ENCODE measurements around the gene CHST15.
A peak's percentile ranks its signal among the peaks of the same experiment; 100 is the strongest.

The CHST15 gene

DNA sequence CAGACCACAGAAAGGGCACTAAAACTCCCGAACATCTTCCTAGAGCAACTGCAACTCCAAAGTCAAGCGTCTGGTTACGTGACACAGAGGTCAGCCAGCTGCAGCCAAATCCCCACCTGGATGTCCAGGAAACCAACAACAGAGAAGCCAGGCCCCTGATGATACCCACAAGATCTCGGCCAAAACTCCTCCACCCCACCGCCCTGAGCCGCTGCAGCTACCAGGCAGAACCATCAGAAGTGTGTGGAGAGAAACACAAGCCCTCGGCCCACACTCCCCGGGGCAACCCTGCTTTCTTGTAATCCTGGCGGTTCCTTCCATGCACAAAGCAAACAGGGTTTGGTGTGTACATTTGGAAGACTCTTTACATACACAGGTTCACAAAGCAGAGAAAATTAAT, 8.7 kb downstream of the CHST15 start:
- peak overlapping the region; percentile 45 for H3K27ac ChIP-seq
- TF ChIP-seq ZFX (IDR thresholded peaks at IDR 0.05): no peak
- TF ChIP-seq, protein P1, sequence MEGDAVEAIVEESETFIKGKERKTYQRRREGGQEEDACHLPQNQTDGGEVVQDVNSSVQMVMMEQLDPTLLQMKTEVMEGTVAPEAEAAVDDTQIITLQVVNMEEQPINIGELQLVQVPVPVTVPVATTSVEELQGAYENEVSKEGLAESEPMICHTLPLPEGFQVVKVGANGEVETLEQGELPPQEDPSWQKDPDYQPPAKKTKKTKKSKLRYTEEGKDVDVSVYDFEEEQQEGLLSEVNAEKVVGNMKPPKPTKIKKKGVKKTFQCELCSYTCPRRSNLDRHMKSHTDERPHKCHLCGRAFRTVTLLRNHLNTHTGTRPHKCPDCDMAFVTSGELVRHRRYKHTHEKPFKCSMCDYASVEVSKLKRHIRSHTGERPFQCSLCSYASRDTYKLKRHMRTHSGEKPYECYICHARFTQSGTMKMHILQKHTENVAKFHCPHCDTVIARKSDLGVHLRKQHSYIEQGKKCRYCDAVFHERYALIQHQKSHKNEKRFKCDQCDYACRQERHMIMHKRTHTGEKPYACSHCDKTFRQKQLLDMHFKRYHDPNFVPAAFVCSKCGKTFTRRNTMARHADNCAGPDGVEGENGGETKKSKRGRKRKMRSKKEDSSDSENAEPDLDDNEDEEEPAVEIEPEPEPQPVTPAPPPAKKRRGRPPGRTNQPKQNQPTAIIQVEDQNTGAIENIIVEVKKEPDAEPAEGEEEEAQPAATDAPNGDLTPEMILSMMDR (conservative IDR thresholded peaks at IDR 0.05): no peak

DNA sequence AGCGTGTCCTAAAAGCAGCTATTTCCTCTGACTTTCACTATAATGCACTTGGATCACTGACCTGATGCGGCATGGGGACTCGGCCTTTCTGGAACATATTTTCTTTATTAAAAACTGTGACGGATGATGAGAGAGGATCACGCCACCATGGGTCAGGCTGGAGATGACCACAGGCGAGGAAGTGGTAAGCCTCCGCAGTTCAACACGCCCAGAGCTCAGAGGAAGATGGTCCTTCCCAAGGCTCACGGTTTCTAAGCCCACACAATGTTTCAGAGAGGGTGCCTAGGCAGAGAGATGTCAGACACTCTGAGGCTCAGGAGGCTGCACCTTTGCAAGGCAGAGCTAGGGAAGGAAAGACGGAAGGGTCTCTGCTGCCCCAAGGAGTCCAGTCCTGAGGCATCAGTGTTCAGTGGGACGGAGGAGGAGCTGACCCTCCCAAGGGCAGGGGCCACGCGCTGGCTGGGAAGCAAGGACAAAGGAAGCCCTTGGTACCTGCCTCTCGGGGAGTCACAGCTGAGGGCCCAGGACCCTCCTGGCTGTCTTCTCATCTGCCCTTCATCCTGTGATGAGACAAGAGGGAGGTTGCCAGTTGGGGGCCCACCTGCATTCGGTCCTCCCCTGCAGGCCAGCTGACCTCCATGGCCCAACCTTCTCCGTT, 9.5 kb downstream of the CHST15 start:
- peak overlapping the region; percentile 45; the same call in 1 of the 2 replicates for H3K27ac ChIP-seq
- TF ChIP-seq, protein P1 (conservative IDR thresholded peaks at IDR 0.05): no peak
- no peak for TF ChIP-seq ZFX (IDR thresholded peaks at IDR 0.05)

DNA sequence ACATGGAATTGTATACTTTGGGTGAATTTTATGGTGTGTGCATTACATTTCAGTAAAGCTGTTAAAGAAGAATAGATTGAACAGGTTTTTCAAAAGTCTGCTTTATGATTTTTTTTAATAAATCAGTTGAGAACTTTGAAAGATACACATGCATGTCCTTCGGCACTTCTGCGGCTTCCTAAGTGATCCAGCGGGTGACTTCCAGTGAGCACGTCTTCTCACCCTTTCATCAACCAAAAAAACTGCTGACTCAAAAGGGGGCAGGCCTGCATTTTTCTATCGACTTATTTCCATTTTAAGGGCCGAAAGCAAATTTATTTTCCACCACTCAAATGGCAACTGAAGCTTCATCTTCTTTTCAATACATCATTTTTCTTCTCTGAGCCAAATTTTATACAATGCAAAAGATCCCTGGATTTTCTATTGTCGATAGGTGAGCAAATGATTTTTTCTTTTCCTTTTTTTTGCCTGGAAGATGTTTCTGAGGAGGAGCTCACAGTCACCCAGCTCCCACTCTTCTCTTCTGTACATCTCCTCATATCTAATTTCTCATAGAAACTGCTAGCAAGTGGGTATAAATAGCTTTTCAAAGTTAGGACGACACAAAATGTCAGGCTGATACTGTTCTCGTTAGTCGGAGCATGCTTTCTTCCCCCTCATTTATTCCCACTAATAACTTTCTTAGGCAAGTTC, 10.2 kb downstream of the CHST15 start:
- H3K27ac ChIP-seq: no peak overlapping the region
- TF ChIP-seq ZFX (IDR thresholded peaks at IDR 0.05): no peak
- TF ChIP-seq, protein P1 (conservative IDR thresholded peaks at IDR 0.05): no peak

DNA sequence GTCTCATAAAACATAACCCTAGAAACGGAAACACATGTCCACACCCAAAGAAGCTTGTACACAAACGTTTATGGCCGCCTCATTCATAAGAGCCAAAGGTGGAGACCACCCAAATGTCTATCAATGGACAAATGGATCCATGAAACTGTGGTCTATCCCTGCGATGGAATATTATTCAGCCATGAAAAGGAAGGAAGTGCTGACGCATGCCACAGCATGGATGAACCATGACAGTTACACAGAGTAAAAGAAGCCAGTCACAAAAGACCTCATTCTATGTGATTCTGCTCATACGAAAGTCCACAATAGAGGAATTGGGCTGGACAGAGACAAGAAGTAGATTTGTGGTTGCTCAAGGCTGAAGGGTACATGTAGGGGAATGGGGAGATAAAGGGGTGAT, 10.8 kb downstream of the CHST15 start:
- no peak for TF ChIP-seq ZFX (IDR thresholded peaks at IDR 0.05)
- TF ChIP-seq, protein P1 (conservative IDR thresholded peaks at IDR 0.05): no peak
- no peak overlapping the region for H3K27ac ChIP-seq

DNA sequence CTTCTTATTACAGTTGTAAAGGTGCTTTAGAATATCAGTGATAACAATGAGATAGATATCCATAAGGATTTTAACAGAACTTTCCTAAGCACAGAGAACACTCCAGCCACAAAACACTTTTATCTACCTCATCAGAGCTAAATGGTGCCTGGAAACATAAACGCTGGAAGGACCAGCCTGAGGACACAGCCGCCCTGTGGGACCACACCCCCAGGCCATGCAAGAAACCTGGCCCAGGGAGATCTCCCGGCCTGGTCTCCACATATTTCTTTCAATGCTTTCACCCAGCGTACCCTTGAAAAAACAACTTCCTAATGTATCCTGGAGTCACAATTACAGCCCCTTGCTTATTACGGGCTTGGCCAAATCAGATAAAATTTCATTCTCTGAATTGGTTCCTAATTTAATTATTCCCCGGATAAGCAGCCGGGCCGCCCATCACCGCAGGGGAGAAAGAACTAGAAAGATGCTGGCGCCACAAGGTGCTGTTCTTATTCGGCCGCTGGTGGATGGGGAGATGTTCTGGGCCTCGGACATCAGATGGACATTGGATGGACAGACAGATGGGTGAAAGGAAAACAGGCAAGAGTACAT, 11.8 kb downstream of the CHST15 start:
- TF ChIP-seq ZFX (IDR thresholded peaks at IDR 0.05): no peak
- TF ChIP-seq, protein P1 (conservative IDR thresholded peaks at IDR 0.05): no peak
- H3K27ac ChIP-seq: no peak overlapping the region

DNA sequence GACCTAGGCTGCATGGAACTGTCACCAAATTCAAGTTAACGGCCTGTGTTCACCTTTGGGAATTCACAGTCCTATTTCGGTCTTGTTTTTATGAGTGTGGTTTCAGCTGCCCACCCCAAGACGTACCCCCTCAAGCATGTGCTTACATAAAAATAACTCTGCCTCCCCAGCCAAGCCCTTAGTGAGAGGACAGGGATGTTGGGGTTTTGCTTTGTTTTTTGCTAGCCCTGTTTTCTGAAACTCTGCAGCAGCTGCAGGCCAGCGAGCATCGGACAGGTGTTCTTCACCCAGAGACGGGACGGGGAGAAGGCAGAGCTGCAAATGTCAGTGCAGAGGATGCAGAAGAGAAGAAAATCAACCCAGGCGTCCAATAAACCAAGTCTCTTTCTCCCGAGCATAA, 13.5 kb downstream of the CHST15 start:
- TF ChIP-seq ZFX (IDR thresholded peaks at IDR 0.05): no peak
- TF ChIP-seq, protein P1 (conservative IDR thresholded peaks at IDR 0.05): no peak
- no peak overlapping the region for H3K27ac ChIP-seq

DNA sequence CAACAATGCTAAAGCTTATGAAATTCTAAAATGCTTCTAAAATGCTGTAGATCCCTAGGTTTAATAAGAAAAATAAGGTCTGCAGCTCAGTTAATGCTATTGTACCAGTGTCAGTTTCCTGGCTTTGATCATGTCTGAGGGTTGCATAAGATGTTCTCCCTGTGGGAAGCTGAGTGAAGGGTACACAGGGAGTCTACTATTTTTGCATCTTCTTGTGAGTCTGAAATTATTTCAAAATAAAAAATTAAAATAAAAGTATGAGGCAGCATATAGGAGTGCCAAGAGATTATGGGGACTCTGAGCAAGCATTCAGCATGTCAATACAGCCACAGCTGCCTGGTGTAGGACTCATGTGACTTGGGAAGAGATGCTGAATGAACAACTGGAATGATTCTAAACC, 14.7 kb downstream of the CHST15 start:
- H3K27ac ChIP-seq: no peak overlapping the region
- no peak for TF ChIP-seq ZFX (IDR thresholded peaks at IDR 0.05)
- TF ChIP-seq, protein P1 (conservative IDR thresholded peaks at IDR 0.05): no peak
